Esophagus muscularis mucosa (tissue), 4 donors: ENCODE results near the gene ENPP4. TPM values are rescaled to one million over a fixed set of nuclear protein-coding genes. Genes with fewer than 3 reads are reported as not detected.

Experiments used
- DNase-seq: peaks from one replicate; pipeline ENCODE4 v3.0.0-alpha.2; 2017; ENCODE audit errors: extremely low spot score
- H3K27ac ChIP-seq, 4 donors: fragments of 200-600 bp; sonication (generic); replicated peaks in 1 of 4; 1 replicate in 3 of 4; 2 replicates in 1 of 4; pipeline ENCODE4 v1.5.1; 2016 to 2019; ENCODE audit warnings: mild to moderate bottlenecking in 1 of 4
- H3K27me3 ChIP-seq, 4 donors: fragments of 200-600 bp; sonication (generic); one replicate each; pipeline versions ENCODE4 v1.5.1 to v1.6.0; 2016 to 2019
- H3K36me3 ChIP-seq, 4 donors: fragments of 200-600 bp; sonication (generic); one replicate each; pipeline ENCODE4 v1.5.1; 2016 to 2019
- H3K4me1 ChIP-seq, 4 donors: fragments of 200-600 bp; sonication (generic); one replicate each; pipeline ENCODE4 v1.5.1; 2016 to 2019
- H3K4me3 ChIP-seq, 4 donors: fragments of 200-600 bp; sonication (generic); 1 replicate in 2 of 4; 2 replicates in 2 of 4; pipeline ENCODE4 v1.5.1; 2016 to 2019; ENCODE audit warnings: mild to moderate bottlenecking in 4 of 4, moderate library complexity in 1 of 4
- H3K9me3 ChIP-seq, 4 donors: fragments of 200-600 bp; sonication (generic); 1 replicate in 3 of 4; 2 replicates in 1 of 4; pipeline ENCODE4 v1.5.1; 2016 to 2019
- CTCF ChIP-seq, 3 experiments: fragments of 200-600 bp in 2 of 3; fragments of 450-650 bp in 1 of 3; sonication (generic) in 2 of 3; IDR thresholded peaks; one replicate each; pipeline ENCODE4 v1.5.1; 2017 to 2019; ENCODE audit warnings: antibody characterized with exemption in 3 of 3, mild to moderate bottlenecking in 2 of 3, moderate library complexity in 1 of 3
- EP300 ChIP-seq: sonication (generic); formaldehyde crosslinking; IDR thresholded peaks from one replicate; pipeline ENCODE4 v1.6.1; 2017; ENCODE audit warnings: antibody characterized with exemption
- POLR2A ChIP-seq: fragments of 450-650 bp; IDR thresholded peaks from one replicate; pipeline ENCODE4 v1.6.1; 2017; ENCODE audit warnings: antibody characterized with exemption, moderate library complexity, mild to moderate bottlenecking, low read depth
- POLR2AphosphoS5 ChIP-seq, 2 donors: sonication (generic); formaldehyde crosslinking; IDR thresholded peaks; one replicate each; pipeline ENCODE4 v1.6.1; 2017; ENCODE audit warnings: antibody characterized with exemption in 2 of 2
- WGBS: methylation state at CpG from one replicate; pipeline ENCODE4 v1.1.5; 2018; 5-methylcytosine and 5-hydroxymethylcytosine counted together
- intact Hi-C: fragments of 100-400 bp; cut with DNase I; formaldehyde crosslinking; loops from one replicate; pipeline ENCODE4 v1.15.1; 2023
- total RNA-seq, 4 donors: library from RNA; depleted of rRNA; stranded (reverse); fragments of >200 nt; gene quantifications; one replicate each; pipeline versions ENCODE4 v1.1.0 to v1.2.1, GENCODE V29; 2016

The ENPP4 gene
- total RNA-seq, 4 donors from 2014 or later, result 19.0 to 38.6 (median 24.6) TPM

DNA sequence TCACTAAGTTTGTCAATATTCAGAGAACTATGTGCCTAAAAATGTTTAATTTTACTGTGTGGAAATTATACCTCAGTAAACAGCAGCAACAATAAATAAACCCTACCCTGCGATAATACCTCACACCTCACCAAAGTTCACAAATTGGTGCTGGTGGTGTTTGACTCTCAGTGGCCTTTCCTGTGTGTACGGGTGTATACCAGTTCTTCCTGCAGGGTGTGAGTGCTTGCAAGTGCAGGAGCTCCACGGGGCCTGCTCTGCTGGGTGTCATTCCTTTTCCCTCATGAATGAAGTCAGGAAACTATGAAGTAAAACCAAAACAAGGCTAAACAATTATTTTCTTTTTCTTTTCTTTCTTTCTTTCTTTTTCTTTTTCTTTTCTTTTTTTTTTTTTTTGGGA is 45.1 kb downstream of the ENPP4 start:
- no peak for DNase-seq
- TF ChIP-seq CTCF (IDR thresholded peaks at IDR 0.05) (no peak), EP300 (no peak), POLR2A (no peak), POLR2AphosphoS5 (IDR thresholded peaks at IDR 0.05) (no peak)
- intact Hi-C loops, result no loop called here
- H3K9me3 ChIP-seq, result no peaks in the 10 kb centered on the region
- no peaks in the 10 kb centered on the region for H3K36me3 ChIP-seq
- WGBS, result 67% methylated on average over 3 of the region's 3 CpGs
- H3K4me3 ChIP-seq, result no peak overlapping the region
- H3K27me3 ChIP-seq, result peaks cover 0 to 12% (median 3%) of the 10 kb centered on the region in 4 donors
- H3K27ac ChIP-seq, result no peak overlapping the region
- H3K4me1 ChIP-seq, result peaks cover 0 to 14% (median 13%) of the 10 kb centered on the region in 4 donors

DNA sequence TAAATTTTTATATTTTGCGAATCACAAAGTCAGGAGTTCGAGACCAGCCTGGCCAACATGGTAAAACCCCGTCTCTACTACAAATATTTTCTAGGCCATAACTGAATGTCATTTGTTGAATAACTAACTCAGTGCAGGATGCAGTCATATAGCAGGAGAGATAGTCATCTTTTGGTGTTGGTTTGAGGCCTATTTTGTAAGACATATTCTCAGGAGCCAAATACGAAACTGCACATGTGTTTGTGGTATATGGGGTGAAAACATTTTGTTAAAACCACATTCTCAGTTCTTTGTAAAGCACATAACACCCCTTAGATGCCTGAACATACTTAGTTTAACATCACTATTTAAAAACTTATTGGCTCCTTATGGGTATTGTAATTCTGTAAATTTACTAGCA is 45.7 kb downstream of the ENPP4 start:
- no peaks in the 10 kb centered on the region for H3K36me3 ChIP-seq
- no peak overlapping the region for H3K27ac ChIP-seq
- DNase-seq, result no peak
- WGBS, result 87% methylated on average over 4 of the region's 4 CpGs
- intact Hi-C loops, result no loop called here
- peaks cover 0 to 7% (median 2%) of the 10 kb centered on the region in 4 donors for H3K27me3 ChIP-seq
- H3K4me1 ChIP-seq, result peaks cover 0 to 9% (median 9%) of the 10 kb centered on the region in 4 donors
- no peaks in the 10 kb centered on the region for H3K9me3 ChIP-seq
- H3K4me3 ChIP-seq, result no peak overlapping the region
- TF ChIP-seq CTCF (IDR thresholded peaks at IDR 0.05), result no peak
- TF ChIP-seq POLR2A, result no peak
- TF ChIP-seq POLR2AphosphoS5 (IDR thresholded peaks at IDR 0.05), result no peak
- TF ChIP-seq EP300, result no peak

DNA sequence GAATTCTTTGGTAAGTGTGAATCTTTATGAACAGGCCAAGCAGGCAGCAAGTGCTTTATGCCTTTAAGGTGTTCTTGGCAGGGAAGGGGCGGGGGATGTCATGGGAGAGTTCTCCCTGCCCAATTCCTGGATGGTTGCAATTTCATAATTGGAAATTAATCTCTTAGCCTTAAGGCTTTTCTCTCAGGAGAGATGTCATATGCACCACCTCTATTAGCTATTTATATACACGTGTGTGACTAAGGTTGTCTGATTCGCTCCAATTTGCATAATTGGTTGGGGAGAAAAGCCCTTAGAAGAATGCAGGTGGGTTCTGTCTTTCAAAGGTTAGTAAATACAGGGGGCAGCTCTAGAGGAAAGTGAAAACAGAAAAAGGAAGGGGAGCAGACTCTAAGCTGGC is 46.2 kb downstream of the ENPP4 start:
- Histone ChIP-seq H3K4me1 (peaks cover 0 to 4% (median 4%) of the 10 kb centered on the region in 4 donors), H3K9me3 (no peaks in the 10 kb centered on the region), H3K27me3 (peaks cover 0 to 2% (median 0%) of the 10 kb centered on the region in 4 donors), H3K4me3 (no peak overlapping the region), H3K36me3 (no peaks in the 10 kb centered on the region), H3K27ac (no peak overlapping the region)
- intact Hi-C loops, result no loop called here
- no peak for TF ChIP-seq CTCF (IDR thresholded peaks at IDR 0.05)
- TF ChIP-seq POLR2A, result no peak
- TF ChIP-seq EP300, result no peak
- no peak for TF ChIP-seq POLR2AphosphoS5 (IDR thresholded peaks at IDR 0.05)
- 71% methylated on average over 3 of the region's 3 CpGs for WGBS
- no peak for DNase-seq

GRCh38 chr6:46184114-46184513 is 54.3 kb downstream of the ENPP4 start:
- 35% methylated on average over 4 of the region's 4 CpGs for WGBS
- DNase-seq, result no peak
- Histone ChIP-seq H3K27ac (no peak overlapping the region), H3K9me3 (no peaks in the 10 kb centered on the region), H3K4me1 (peaks cover 6 to 28% (median 12%) of the 10 kb centered on the region in 4 donors), H3K27me3 (no peaks in the 10 kb centered on the region), H3K36me3 (no peaks in the 10 kb centered on the region), H3K4me3 (no peak overlapping the region)
- intact Hi-C loops, result no loop called here
- TF ChIP-seq POLR2A (no peak), CTCF (IDR thresholded peaks at IDR 0.05) (peak in 1 of 3 experiments; percentile 19)

- 80% methylated on average over 1 of the region's 1 CpG for WGBS
- intact Hi-C loops, result loop anchor here (5.0 kb wide), 1 partner anchor 49 kb away; no protein-coding TSS in a partner anchor
- DNase-seq, result no peak
- Histone ChIP-seq H3K4me1 (peaks cover 9 to 28% (median 12%) of the 10 kb centered on the region in 4 donors), H3K27me3 (no peaks in the 10 kb centered on the region), H3K4me3 (no peak overlapping the region), H3K9me3 (no peaks in the 10 kb centered on the region), H3K36me3 (no peaks in the 10 kb centered on the region), H3K27ac (no peak overlapping the region)
- no peak for TF ChIP-seq CTCF (IDR thresholded peaks at IDR 0.05)
- no peak for TF ChIP-seq EP300
- TF ChIP-seq POLR2A, result no peak
- TF ChIP-seq POLR2AphosphoS5 (IDR thresholded peaks at IDR 0.05), result no peak
Measured at GRCh38 chr6:46186583-46186982, 56.8 kb downstream of the ENPP4 start.
